Suprapubic skin (tissue), 4 donors: ENCODE measurements around the gene PELI1. TPM values are rescaled to one million over a fixed set of nuclear protein-coding genes. Genes with fewer than 3 reads are reported as not detected.

Experiments
- DNase-seq, 2 donors: peaks; one replicate each; pipeline ENCODE4 v3.0.0-alpha.2; 2019; ENCODE audit warnings: low spot score in 2 of 2
- H3K27ac ChIP-seq: fragments of 200-600 bp; sonication (generic); one replicate; pipeline ENCODE4 v1.5.1; 2019
- H3K27me3 ChIP-seq: fragments of 200-600 bp; sonication (generic); one replicate; pipeline ENCODE4 v1.5.1; 2019
- H3K36me3 ChIP-seq: fragments of 200-600 bp; sonication (generic); one replicate; pipeline ENCODE4 v1.5.1; 2019
- H3K4me1 ChIP-seq: fragments of 200-600 bp; sonication (generic); one replicate; pipeline ENCODE4 v1.5.1; 2019
- H3K4me3 ChIP-seq: fragments of 200-600 bp; sonication (generic); one replicate; pipeline ENCODE4 v1.5.1; 2019; ENCODE audit warnings: mild to moderate bottlenecking
- H3K9me3 ChIP-seq: fragments of 200-600 bp; sonication (generic); one replicate; pipeline ENCODE4 v1.5.1; 2019
- EP300 ChIP-seq: sonication (generic); formaldehyde crosslinking; IDR thresholded peaks from one replicate; pipeline ENCODE4 v1.6.1; 2017; ENCODE audit warnings: antibody characterized with exemption
- POLR2A ChIP-seq, 2 donors: fragments of 450-650 bp; IDR thresholded peaks; one replicate each; pipeline ENCODE4 v1.6.1; 2017; ENCODE audit warnings: antibody characterized with exemption in 2 of 2, mild to moderate bottlenecking in 2 of 2, moderate library complexity in 2 of 2
- POLR2AphosphoS5 ChIP-seq, 3 donors: sonication (generic); formaldehyde crosslinking; IDR thresholded peaks; one replicate each; pipeline ENCODE4 v1.6.1; 2017; ENCODE audit warnings: antibody characterized with exemption in 3 of 3
- WGBS: methylation state at CpG from one replicate; pipeline ENCODE4 v1.1.5; 2018; 5-methylcytosine and 5-hydroxymethylcytosine counted together
- total RNA-seq, 4 donors: library from RNA; depleted of rRNA; stranded (reverse); fragments of >200 nt; gene quantifications; one replicate each; pipeline ENCODE4 v1.1.0, GENCODE V29; 2016
- TF ChIP-seq, protein P1 (sequence below), 2 donors: fragments of 200-600 bp in 1 of 2; fragments of 450-650 bp in 1 of 2; sonication (generic) in 1 of 2; IDR thresholded peaks; one replicate each; pipeline ENCODE4 v1.5.1; 2016 to 2019; ENCODE audit warnings: antibody characterized with exemption in 2 of 2, mild to moderate bottlenecking in 1 of 2, moderate library complexity in 1 of 2

Gene PELI1
- total RNA-seq, 4 donors from 2014 or later = 50.6 to 72.3 (median 59.7) TPM

DNA sequence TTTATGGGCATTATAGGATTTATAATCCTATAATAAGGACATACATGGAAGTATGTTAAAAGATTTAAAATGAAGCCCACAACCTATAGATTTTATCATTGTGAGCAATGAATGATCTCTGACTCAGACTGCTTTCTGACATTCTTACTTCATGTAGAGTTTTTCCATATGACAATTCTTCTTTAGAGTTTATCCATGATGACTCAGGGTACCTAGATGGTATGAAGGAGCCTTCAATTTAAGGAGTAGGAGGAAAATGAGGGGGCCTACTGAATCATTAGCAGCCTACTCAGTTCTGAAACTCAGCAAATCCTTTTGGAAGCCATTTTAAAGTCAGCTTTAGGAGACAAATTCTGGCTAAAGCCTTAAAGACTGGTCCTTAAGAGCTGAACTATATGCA lies 10.4 kb downstream of the PELI1 start:
- Histone ChIP-seq H3K9me3 (no peaks in the 10 kb centered on the region), H3K27me3 (no peaks in the 10 kb centered on the region), H3K36me3 (no peaks in the 10 kb centered on the region), H3K4me3 (no peak overlapping the region), H3K4me1 (peaks cover 79% of the 10 kb centered on the region), H3K27ac (no peak overlapping the region)
- no peak for DNase-seq
- TF ChIP-seq, protein P1, sequence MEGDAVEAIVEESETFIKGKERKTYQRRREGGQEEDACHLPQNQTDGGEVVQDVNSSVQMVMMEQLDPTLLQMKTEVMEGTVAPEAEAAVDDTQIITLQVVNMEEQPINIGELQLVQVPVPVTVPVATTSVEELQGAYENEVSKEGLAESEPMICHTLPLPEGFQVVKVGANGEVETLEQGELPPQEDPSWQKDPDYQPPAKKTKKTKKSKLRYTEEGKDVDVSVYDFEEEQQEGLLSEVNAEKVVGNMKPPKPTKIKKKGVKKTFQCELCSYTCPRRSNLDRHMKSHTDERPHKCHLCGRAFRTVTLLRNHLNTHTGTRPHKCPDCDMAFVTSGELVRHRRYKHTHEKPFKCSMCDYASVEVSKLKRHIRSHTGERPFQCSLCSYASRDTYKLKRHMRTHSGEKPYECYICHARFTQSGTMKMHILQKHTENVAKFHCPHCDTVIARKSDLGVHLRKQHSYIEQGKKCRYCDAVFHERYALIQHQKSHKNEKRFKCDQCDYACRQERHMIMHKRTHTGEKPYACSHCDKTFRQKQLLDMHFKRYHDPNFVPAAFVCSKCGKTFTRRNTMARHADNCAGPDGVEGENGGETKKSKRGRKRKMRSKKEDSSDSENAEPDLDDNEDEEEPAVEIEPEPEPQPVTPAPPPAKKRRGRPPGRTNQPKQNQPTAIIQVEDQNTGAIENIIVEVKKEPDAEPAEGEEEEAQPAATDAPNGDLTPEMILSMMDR (IDR thresholded peaks at IDR 0.05) = no peak

DNA sequence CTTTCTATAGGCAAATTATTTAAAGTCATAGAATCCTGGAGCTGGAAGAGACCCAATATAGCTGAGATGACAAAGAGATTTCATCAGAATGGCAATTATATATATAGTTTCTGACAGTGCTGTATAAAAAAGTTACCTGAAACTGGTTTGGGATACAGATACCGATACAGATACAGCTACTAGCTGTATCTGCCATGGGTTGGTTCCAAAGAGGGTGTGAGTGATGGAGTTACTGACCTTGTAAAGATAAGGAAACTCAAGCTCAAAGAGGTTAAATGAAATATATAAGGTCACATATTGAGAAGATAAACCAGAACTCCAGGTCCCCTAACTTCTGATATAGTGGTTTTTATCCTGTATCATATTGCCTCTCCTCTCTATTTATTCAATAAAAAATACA lies 10.9 kb downstream of the PELI1 start:
- no peak overlapping the region for H3K4me3 ChIP-seq
- no peaks in the 10 kb centered on the region for H3K27me3 ChIP-seq
- H3K4me1 ChIP-seq = peaks cover 79% of the 10 kb centered on the region
- DNase-seq = no peak
- no peaks in the 10 kb centered on the region for H3K36me3 ChIP-seq
- WGBS = 54% methylated on average over 1 of the region's 1 CpG
- TF ChIP-seq EP300 = no peak
- TF ChIP-seq, protein P1 (IDR thresholded peaks at IDR 0.05) = no peak
- TF ChIP-seq POLR2A (IDR thresholded peaks at IDR 0.05) = no peak
- no peaks in the 10 kb centered on the region for H3K9me3 ChIP-seq
- H3K27ac ChIP-seq = no peak overlapping the region

- DNase-seq = no peak
- TF ChIP-seq EP300 = no peak
- TF ChIP-seq, protein P1 (IDR thresholded peaks at IDR 0.05) = no peak
- no peak for TF ChIP-seq POLR2AphosphoS5 (IDR thresholded peaks at IDR 0.05)
- TF ChIP-seq POLR2A (IDR thresholded peaks at IDR 0.05) = no peak
- H3K27me3 ChIP-seq = no peaks in the 10 kb centered on the region
- H3K4me1 ChIP-seq = peaks cover 54% of the 10 kb centered on the region
- 90% methylated on average over 2 of the region's 2 CpGs for WGBS
- H3K4me3 ChIP-seq = no peak overlapping the region
- no peaks in the 10 kb centered on the region for H3K9me3 ChIP-seq
- no peaks in the 10 kb centered on the region for H3K36me3 ChIP-seq
- no peak overlapping the region for H3K27ac ChIP-seq
These were observed 13.9 kb downstream of the PELI1 start for GRCh38 chr2:64130333-64130732.

GRCh38 chr2:64128943-64129391 lies 15.3 kb downstream of the PELI1 start:
- no peak for TF ChIP-seq POLR2AphosphoS5 (IDR thresholded peaks at IDR 0.05)
- H3K27me3 ChIP-seq = no peaks in the 10 kb centered on the region

GRCh38 chr2:64128406-64128805 lies 15.8 kb downstream of the PELI1 start:
- Histone ChIP-seq H3K27ac (no peak overlapping the region), H3K9me3 (no peaks in the 10 kb centered on the region), H3K27me3 (no peaks in the 10 kb centered on the region), H3K4me3 (no peak overlapping the region), H3K4me1 (peaks cover 46% of the 10 kb centered on the region), H3K36me3 (no peaks in the 10 kb centered on the region)
- no peak for TF ChIP-seq POLR2A (IDR thresholded peaks at IDR 0.05)
- TF ChIP-seq POLR2AphosphoS5 (IDR thresholded peaks at IDR 0.05) = no peak
- TF ChIP-seq, protein P1 (IDR thresholded peaks at IDR 0.05) = no peak
- TF ChIP-seq EP300 = no peak
- WGBS = 98% methylated on average over 1 of the region's 1 CpG
- no peak for DNase-seq

More at GRCh38 chr2:64128943-64129391, 15.3 kb downstream of the PELI1 start:
- no peak overlapping the region for H3K4me3 ChIP-seq
- no peak for DNase-seq
- H3K9me3 ChIP-seq = no peaks in the 10 kb centered on the region
- H3K4me1 ChIP-seq = peaks cover 50% of the 10 kb centered on the region
- H3K27ac ChIP-seq = no peak overlapping the region
- H3K36me3 ChIP-seq = no peaks in the 10 kb centered on the region

DNA sequence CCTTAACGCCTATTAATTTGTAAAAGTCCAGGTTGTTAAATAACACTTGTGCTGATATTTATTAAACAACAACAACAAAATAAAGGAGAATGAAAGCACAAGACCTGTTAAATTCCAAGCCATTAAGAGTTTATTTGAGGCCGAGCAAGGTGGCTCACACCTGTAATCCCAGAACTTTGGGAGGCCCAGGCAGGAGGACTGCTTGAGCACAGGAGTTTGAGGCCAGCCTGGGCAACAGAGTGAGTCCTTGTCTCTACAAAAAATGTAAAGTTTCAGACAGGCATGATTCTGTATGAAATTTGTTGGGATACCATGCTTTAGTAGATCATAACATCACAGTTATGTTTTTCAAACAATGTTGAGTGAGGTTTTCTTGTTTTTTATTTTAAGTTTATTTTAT lies 17.1 kb downstream of the PELI1 start:
- WGBS = 93% methylated on average over 2 of the region's 2 CpGs
- Histone ChIP-seq H3K27ac (no peak overlapping the region), H3K27me3 (no peaks in the 10 kb centered on the region), H3K4me3 (no peak overlapping the region), H3K36me3 (no peaks in the 10 kb centered on the region), H3K4me1 (peaks cover 33% of the 10 kb centered on the region), H3K9me3 (no peaks in the 10 kb centered on the region)
- no peak for DNase-seq
- TF ChIP-seq POLR2AphosphoS5 (IDR thresholded peaks at IDR 0.05) (no peak), EP300 (no peak), POLR2A (IDR thresholded peaks at IDR 0.05) (no peak)
- TF ChIP-seq, protein P1 (IDR thresholded peaks at IDR 0.05) = no peak
